PC-9 (cell line): Measurements from ENCODE around the gene MYO1B. TPM values are rescaled to one million over a fixed set of nuclear protein-coding genes. Genes with fewer than 3 reads are reported as not detected.

ENCODE experiments used
- BruUV-seq: library from RNA; stranded (reverse); fragments of 400-500 nt; replicated peaks from 2 replicates; lab custom pipeline; 2021; lab: Mats Ljungman, UMichigan
- CTCF ChIA-PET: fragments of 300-600 bp; sonication (Branson Sonifier 250); formaldehyde crosslinking; loops from one replicate; lab custom pipeline; 2022; ENCODE audit warnings: antibody characterized with exemption; lab: Charles Lee
- POLR2A ChIA-PET: fragments of 300-600 bp; sonication (Branson Sonifier 250); formaldehyde crosslinking; loops from one replicate; lab custom pipeline; 2022; ENCODE audit warnings: antibody characterized with exemption; ENCODE audit not compliant: unreplicated experiment; lab: Charles Lee
- DNase-seq, 2 experiments: peaks; one replicate each; pipeline versions ENCODE4 v3.0.0 to v3.0.0-alpha.2; 2015 to 2022; ENCODE audit warnings: mixed read lengths in 1 of 2
- H2AFZ ChIP-seq: fragments of 200-600 bp; sonication (generic); 2 replicates; pipeline ENCODE4 v1.8.1; 2017; ENCODE audit warnings: antibody characterized with exemption
- H3F3A ChIP-seq: fragments of 200-600 bp; sonication (generic); 2 replicates; pipeline ENCODE4 v1.8.1; 2017; ENCODE audit warnings: antibody characterized with exemption, mild to moderate bottlenecking, low read depth; ENCODE audit not compliant: insufficient read depth
- H3K27ac ChIP-seq: fragments of 200-600 bp; sonication (generic); 2 replicates; pipeline ENCODE4 v1.6.1; 2016; ENCODE audit warnings: mixed run types
- H3K27me3 ChIP-seq: fragments of 200-600 bp; sonication (generic); 2 replicates; pipeline ENCODE4 v1.6.1; 2016; ENCODE audit warnings: low read depth, mixed run types; ENCODE audit not compliant: insufficient read depth
- H3K36me3 ChIP-seq: fragments of 200-600 bp; sonication (generic); 2 replicates; pipeline ENCODE4 v1.6.1; 2016; ENCODE audit warnings: low read depth, mixed run types
- H3K4me1 ChIP-seq: fragments of 200-600 bp; sonication (generic); replicated peaks from 2 replicates; pipeline ENCODE4 v1.6.1; 2016; ENCODE audit warnings: mixed run types; ENCODE audit not compliant: insufficient read depth
- H3K4me2 ChIP-seq: fragments of 200-600 bp; sonication (generic); 2 replicates; pipeline ENCODE4 v1.6.1; 2017; ENCODE audit warnings: mixed run types
- H3K4me3 ChIP-seq: fragments of 200-600 bp; sonication (generic); 2 replicates; pipeline ENCODE4 v1.6.1; 2016; ENCODE audit warnings: mixed run types
- H3K79me2 ChIP-seq: fragments of 200-600 bp; sonication (generic); 2 replicates; pipeline ENCODE4 v1.6.1; 2017; ENCODE audit warnings: low read depth, mixed run types
- H3K9me2 ChIP-seq: fragments of 200-600 bp; sonication (generic); 2 replicates; pipeline ENCODE4 v1.8.1; 2017; ENCODE audit warnings: mild to moderate bottlenecking; ENCODE audit not compliant: insufficient read depth
- H3K9me3 ChIP-seq: fragments of 200-600 bp; sonication (generic); 2 replicates; pipeline ENCODE4 v1.8.1; 2016; ENCODE audit warnings: low read depth; ENCODE audit not compliant: insufficient read depth
- H4K20me1 ChIP-seq: fragments of 200-600 bp; sonication (generic); 2 replicates; pipeline ENCODE4 v1.8.1; 2017; ENCODE audit not compliant: insufficient read depth
- CTCF ChIP-seq: fragments of 200-600 bp; sonication (generic); conservative IDR thresholded peaks from 2 replicates; pipeline ENCODE4 v1.6.1; 2017; ENCODE audit warnings: mixed run types, antibody characterized with exemption, mild to moderate bottlenecking, moderate library complexity
- EZH2 ChIP-seq: fragments of 200-600 bp; sonication (generic); IDR thresholded peaks from 2 replicates; pipeline ENCODE4 v1.8.0; 2017; ENCODE audit warnings: antibody characterized with exemption, low read depth
- intact Hi-C: fragments of 100-400 bp; cut with micrococcal nuclease; formaldehyde crosslinking; loops from one replicate; pipeline ENCODE4 v1.10.0; 2022; ENCODE audit not compliant: unreplicated experiment
- total RNA-seq: library from RNA; stranded (reverse); gene quantifications from 2 replicates; pipeline ENCODE4 v1.2.3, GENCODE V29; 2021

The MYO1B gene
- total RNA-seq, 1 experiment from 2014 or later = 55.0 TPM

- ChIA-PET POLR2A (no interaction called here), CTCF (no interaction called here)
- BruUV-seq = no TSS peak
- TF ChIP-seq CTCF (no peak), EZH2 (no peak)
- no peak for DNase-seq
- intact Hi-C loops = no loop called here
- Histone ChIP-seq H2AFZ (no peak overlapping the region), H3K4me1 (no peaks in the 10 kb centered on the region), H3K36me3 (no peaks in the 10 kb centered on the region), H3K27me3 (no peaks in the 10 kb centered on the region), H3K79me2 (no peaks in the 10 kb centered on the region), H3K4me2 (no peak overlapping the region), H3F3A (no peaks in the 10 kb centered on the region), H3K9me3 (peaks cover 3% of the 10 kb centered on the region; the same call in 1 of the 2 replicates), H3K4me3 (no peak overlapping the region), H4K20me1 (no peaks in the 10 kb centered on the region), H3K27ac (no peak overlapping the region), H3K9me2 (no peaks in the 10 kb centered on the region)
Measured at GRCh38 chr2:191209340-191209739, 35.9 kb upstream of the MYO1B start.

GRCh38 chr2:191212119-191212518 lies 33.1 kb upstream of the MYO1B start:
- POLR2A ChIA-PET = no interaction called here
- Histone ChIP-seq H3K36me3 (no peaks in the 10 kb centered on the region), H3K27me3 (no peaks in the 10 kb centered on the region), H3K9me3 (peaks cover 3% of the 10 kb centered on the region; the same call in 1 of the 2 replicates), H3K27ac (no peak overlapping the region), H3K79me2 (no peaks in the 10 kb centered on the region), H3K9me2 (no peaks in the 10 kb centered on the region; the same call in 1 of the 2 replicates), H3F3A (no peaks in the 10 kb centered on the region), H2AFZ (no peak overlapping the region), H4K20me1 (no peaks in the 10 kb centered on the region), H3K4me2 (no peak overlapping the region), H3K4me3 (no peak overlapping the region), H3K4me1 (peaks cover 15% of the 10 kb centered on the region)
- no peak for DNase-seq
- CTCF ChIA-PET = no interaction called here
- no TSS peak for BruUV-seq
- TF ChIP-seq CTCF = no peak
- TF ChIP-seq EZH2 = no peak
- intact Hi-C loops = no loop called here

DNA sequence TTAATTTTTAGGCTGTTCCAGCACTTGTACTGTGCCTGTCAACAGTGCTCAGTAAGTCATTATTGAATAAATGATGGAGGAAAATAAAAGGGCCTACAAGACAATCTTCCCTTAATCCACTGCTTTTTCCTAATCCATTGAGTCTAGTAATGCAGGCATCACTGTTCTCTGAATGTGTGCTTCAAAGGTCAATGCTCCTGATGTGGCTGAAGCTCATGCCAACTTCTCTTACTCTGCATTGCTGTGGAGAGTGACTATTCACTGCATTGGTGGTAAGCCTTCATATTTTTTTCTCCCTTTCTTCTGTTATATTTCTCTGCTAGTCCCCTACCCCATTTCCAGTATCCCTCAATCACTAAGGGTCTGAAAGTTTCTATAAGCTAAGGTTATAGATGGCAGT lies 31.9 kb upstream of the MYO1B start:
- H3K4me1 ChIP-seq = peaks cover 27% of the 10 kb centered on the region
- peaks cover 3% of the 10 kb centered on the region; the same call in 1 of the 2 replicates for H3K9me3 ChIP-seq
- no peaks in the 10 kb centered on the region for H3K27me3 ChIP-seq
- H3K27ac ChIP-seq = no peak overlapping the region
- H3K9me2 ChIP-seq = no peaks in the 10 kb centered on the region; the same call in 1 of the 2 replicates
- TF ChIP-seq EZH2 (no peak), CTCF (no peak)
- intact Hi-C loops = no loop called here
- H2AFZ ChIP-seq = no peak overlapping the region
- H3K79me2 ChIP-seq = no peaks in the 10 kb centered on the region
- no peak overlapping the region for H3K4me3 ChIP-seq
- H4K20me1 ChIP-seq = no peaks in the 10 kb centered on the region
- peaks cover 7% of the 10 kb centered on the region; the same call in 1 of the 2 replicates for H3F3A ChIP-seq
- ChIA-PET CTCF (no interaction called here), POLR2A (interaction anchor here (0.5 kb wide), 1 partner anchor 18 kb away, joined by 3 read pairs; no protein-coding TSS in a partner anchor)
- BruUV-seq = no TSS peak
- H3K4me2 ChIP-seq = no peak overlapping the region
- H3K36me3 ChIP-seq = no peaks in the 10 kb centered on the region
- DNase-seq = no peak
